Left lung (tissue), 10 donors: ENCODE results near the gene MRPL11. TPM values are rescaled to one million over a fixed set of nuclear protein-coding genes. Genes with fewer than 3 reads are reported as not detected.

ENCODE experiments used
- ATAC-seq: fragments of 200-7000 bp; cut with Tn5 transposase; one replicate; pipeline ENCODE4 v1.9.1; 2020; ENCODE audit warnings: moderate library complexity
- DNase-seq, 4 donors: peaks; one replicate each; pipeline ENCODE4 v3.0.0-alpha.2; 2013 to 2020
- H3K27ac ChIP-seq, 2 donors: fragments of 200-600 bp; sonication (generic) in 1 of 2; one replicate each; pipeline versions ENCODE4 v1.5.0 to v1.8.0; 2020 to 2021
- H3K27me3 ChIP-seq, 2 donors: fragments of 200-600 bp; sonication (generic) in 1 of 2; one replicate each; pipeline versions ENCODE4 v1.5.0 to v1.8.0; 2020 to 2021
- H3K36me3 ChIP-seq, 2 donors: fragments of 200-600 bp; sonication (generic) in 1 of 2; one replicate each; pipeline versions ENCODE4 v1.5.0 to v1.8.0; 2020 to 2021
- H3K4me1 ChIP-seq, 2 donors: fragments of 200-600 bp; one replicate each; pipeline ENCODE4 v1.8.0; 2021
- H3K4me3 ChIP-seq, 2 donors: fragments of 200-600 bp; sonication (generic) in 1 of 2; one replicate each; pipeline versions ENCODE4 v1.5.0 to v1.8.0; 2020 to 2021; ENCODE audit warnings: mild to moderate bottlenecking in 1 of 2
- H3K9me3 ChIP-seq, 2 donors: fragments of 200-600 bp; sonication (generic) in 1 of 2; one replicate each; pipeline versions ENCODE4 v1.5.0 to v1.8.0; 2020 to 2021
- intact Hi-C, 2 donors: fragments of 100-400 bp; cut with DNase I; formaldehyde crosslinking; loops; one replicate each; pipeline versions ENCODE4 v1.11.2 to v1.14.2; 2022
- polyA plus RNA-seq, 6 donors: library from polyadenylated mRNA; unstranded; fragments of 120-200 nt; gene quantifications; one replicate each; pipeline ENCODE4 v1.2.1, GENCODE V29; 2013; ENCODE audit not compliant: insufficient read length in 6 of 6
- total RNA-seq, 2 donors: library from RNA; stranded (reverse); fragmentation: NEBNext Ultra II Directional; extraction: Animal tissue kit (Norgen Biotek cat#: 25700); gene quantifications; one replicate each; pipeline ENCODE4 v1.2.1, GENCODE V29; 2021
- TF ChIP-seq, protein P1 (sequence below), 2 donors: fragments of 200-600 bp; sonication (generic) in 1 of 2; IDR thresholded peaks; one replicate each; pipeline versions ENCODE4 v1.5.0 to v1.8.0; 2021; ENCODE audit warnings: antibody characterized with exemption in 2 of 2
- donor health status: DM: no; HTN: yes; CAD: no.
- donor health status: DM: no; HTN: no; CAD: no.

MRPL11 gene
- total and polyA plus RNA-seq, 8 donors, result 29.6 to 73.5 (median 60.3) TPM

- H3K27ac ChIP-seq, result no peak overlapping the region
- no peaks in the 10 kb centered on the region for H3K9me3 ChIP-seq
- ATAC-seq (no peak), DNase-seq (no peak)
- peaks cover 6 to 65% of the 10 kb centered on the region in 2 donors for H3K27me3 ChIP-seq
- peak overlapping the region in 1 of 2 donors; percentile 27 for H3K4me3 ChIP-seq
- peaks cover 6 to 10% of the 10 kb centered on the region in 2 donors for H3K4me1 ChIP-seq
- intact Hi-C loops, result no loop called here
- no peaks in the 10 kb centered on the region for H3K36me3 ChIP-seq
- TF ChIP-seq, protein P1, sequence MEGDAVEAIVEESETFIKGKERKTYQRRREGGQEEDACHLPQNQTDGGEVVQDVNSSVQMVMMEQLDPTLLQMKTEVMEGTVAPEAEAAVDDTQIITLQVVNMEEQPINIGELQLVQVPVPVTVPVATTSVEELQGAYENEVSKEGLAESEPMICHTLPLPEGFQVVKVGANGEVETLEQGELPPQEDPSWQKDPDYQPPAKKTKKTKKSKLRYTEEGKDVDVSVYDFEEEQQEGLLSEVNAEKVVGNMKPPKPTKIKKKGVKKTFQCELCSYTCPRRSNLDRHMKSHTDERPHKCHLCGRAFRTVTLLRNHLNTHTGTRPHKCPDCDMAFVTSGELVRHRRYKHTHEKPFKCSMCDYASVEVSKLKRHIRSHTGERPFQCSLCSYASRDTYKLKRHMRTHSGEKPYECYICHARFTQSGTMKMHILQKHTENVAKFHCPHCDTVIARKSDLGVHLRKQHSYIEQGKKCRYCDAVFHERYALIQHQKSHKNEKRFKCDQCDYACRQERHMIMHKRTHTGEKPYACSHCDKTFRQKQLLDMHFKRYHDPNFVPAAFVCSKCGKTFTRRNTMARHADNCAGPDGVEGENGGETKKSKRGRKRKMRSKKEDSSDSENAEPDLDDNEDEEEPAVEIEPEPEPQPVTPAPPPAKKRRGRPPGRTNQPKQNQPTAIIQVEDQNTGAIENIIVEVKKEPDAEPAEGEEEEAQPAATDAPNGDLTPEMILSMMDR (IDR thresholded peaks at IDR 0.05), result no peak
Observed at GRCh38 chr11:66409226-66409625, 29.4 kb downstream of the MRPL11 start.

DNA sequence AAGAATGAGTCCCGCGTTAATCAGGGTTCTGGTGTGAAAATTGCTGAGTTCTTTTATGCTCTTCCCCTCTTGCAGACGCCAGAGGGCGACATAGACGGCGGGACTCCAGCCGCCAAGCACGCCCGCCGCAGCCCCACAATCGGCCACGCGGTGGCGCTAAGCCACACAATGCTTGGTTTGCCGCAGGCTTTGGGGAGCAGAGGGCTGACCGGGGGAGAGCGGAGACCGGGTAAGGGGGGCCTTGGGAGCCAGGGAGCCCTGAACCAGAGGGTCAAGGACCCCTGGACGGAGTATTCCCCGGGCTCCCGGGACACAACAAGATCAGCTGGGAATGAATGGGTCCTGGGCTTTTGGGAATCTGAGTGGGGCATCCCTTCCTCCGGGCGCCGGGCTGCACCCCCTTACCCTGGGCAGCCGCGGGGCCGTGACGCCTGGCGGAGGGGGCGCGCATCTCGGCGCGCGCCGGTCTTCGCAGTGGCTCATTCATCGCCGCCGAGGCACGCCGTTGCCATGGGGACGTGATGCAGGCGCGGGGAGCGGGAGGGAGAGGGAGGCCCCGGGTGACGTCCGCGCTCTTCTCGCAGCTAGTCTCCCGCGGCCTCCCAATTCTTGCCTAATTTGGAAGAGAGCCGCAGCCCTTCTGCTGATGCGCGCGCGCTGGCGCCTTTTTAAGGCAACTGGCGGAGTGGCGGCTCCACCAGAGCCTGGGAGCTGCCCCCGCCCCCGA lies 30.0 kb downstream of the MRPL11 start:
- ATAC-seq (peak; percentile 99), DNase-seq (peak; percentile 84 to 98 (median 89))
- intact Hi-C loops, result no loop called here
- H3K4me3 ChIP-seq, result peak overlapping the region; percentile 13 to 27
- peaks cover 6 to 10% of the 10 kb centered on the region in 2 donors for H3K4me1 ChIP-seq
- H3K36me3 ChIP-seq, result no peaks in the 10 kb centered on the region
- TF ChIP-seq, protein P1 (IDR thresholded peaks at IDR 0.05), result peak; percentile 100
- H3K27me3 ChIP-seq, result peaks cover 6 to 62% of the 10 kb centered on the region in 2 donors
- no peak overlapping the region for H3K27ac ChIP-seq
- H3K9me3 ChIP-seq, result no peaks in the 10 kb centered on the region

DNA sequence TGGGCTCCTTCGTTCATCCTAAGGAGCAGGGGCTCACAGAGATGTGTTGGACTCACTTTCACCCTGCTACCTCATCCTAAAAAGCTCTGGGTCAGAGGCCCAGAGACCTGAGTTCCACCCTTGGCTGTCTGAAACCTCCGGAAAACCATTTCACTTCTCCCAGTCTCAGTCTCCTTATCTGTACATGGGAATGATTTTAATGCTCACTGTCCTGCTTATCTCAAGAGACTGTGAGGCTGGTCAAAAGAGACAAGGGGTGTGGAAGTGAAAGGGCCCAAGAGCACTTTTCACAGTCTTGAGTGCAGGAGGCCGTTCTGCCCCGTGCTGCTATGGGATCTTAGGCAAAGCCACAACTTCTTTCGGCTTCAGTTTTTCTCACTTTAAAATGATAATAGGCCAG lies 31.0 kb downstream of the MRPL11 start:
- Histone ChIP-seq H3K27ac (no peak overlapping the region), H3K27me3 (peaks cover 6 to 62% of the 10 kb centered on the region in 2 donors), H3K36me3 (no peaks in the 10 kb centered on the region), H3K9me3 (no peaks in the 10 kb centered on the region), H3K4me3 (no peak overlapping the region), H3K4me1 (peaks cover 6 to 10% of the 10 kb centered on the region in 2 donors)
- DNase-seq, result no peak
- TF ChIP-seq, protein P1 (IDR thresholded peaks at IDR 0.05), result no peak
- intact Hi-C loops, result no loop called here
- no peak for ATAC-seq

- H3K9me3 ChIP-seq, result no peaks in the 10 kb centered on the region
- intact Hi-C loops, result no loop called here
- H3K36me3 ChIP-seq, result no peaks in the 10 kb centered on the region
- DNase-seq, result no peak
- no peaks in the 10 kb centered on the region for H3K4me1 ChIP-seq
- H3K27ac ChIP-seq, result no peak overlapping the region
- no peak overlapping the region for H3K4me3 ChIP-seq
- TF ChIP-seq, protein P1 (IDR thresholded peaks at IDR 0.05), result no peak
- H3K27me3 ChIP-seq, result peaks cover 0 to 39% of the 10 kb centered on the region in 2 donors
- no peak for ATAC-seq
Observed at GRCh38 chr11:66393954-66394353, 44.7 kb downstream of the MRPL11 start.

- DNase-seq (no peak), ATAC-seq (no peak)
- no peak overlapping the region for H3K27ac ChIP-seq
- peaks cover 0 to 1% of the 10 kb centered on the region in 2 donors for H3K4me1 ChIP-seq
- peaks cover 0 to 35% of the 10 kb centered on the region in 2 donors for H3K27me3 ChIP-seq
- H3K9me3 ChIP-seq, result no peaks in the 10 kb centered on the region
- H3K36me3 ChIP-seq, result no peaks in the 10 kb centered on the region
- intact Hi-C loops, result no loop called here
- no peak overlapping the region for H3K4me3 ChIP-seq
- TF ChIP-seq, protein P1 (IDR thresholded peaks at IDR 0.05), result no peak
Observed at GRCh38 chr11:66391322-66391721, 47.3 kb downstream of the MRPL11 start.
